ENCODE measurements around the gene CARD11. TPM values are rescaled to one million over a fixed set of nuclear protein-coding genes. Genes with fewer than 3 reads are reported as not detected.
"Not testable (repeated sequence)": the region's sequence is repeated elsewhere in the genome, so short reads cannot be mapped to it uniquely, and the experiment has no call there.

CARD11 gene
- total RNA-seq, 1 experiment from 2014 or later = not detected

- no peak for DNase-seq (ENCODE audit: low spot score)
- in situ Hi-C loops (cut with HindIII; ENCODE audit: low sequenced_read_pairs) = no loop called here
Measured at GRCh38 chr7:2922866-2923265, 120.8 kb downstream of the CARD11 start.

GRCh38 chr7:2922348-2922691 lies 121.3 kb downstream of the CARD11 start:
- DNase-seq (ENCODE audit: low spot score) = no peak
- in situ Hi-C loops (cut with HindIII; ENCODE audit: low sequenced_read_pairs) = no loop called here

- no peak for DNase-seq (ENCODE audit: low spot score)
- in situ Hi-C loops (cut with HindIII; ENCODE audit: low sequenced_read_pairs) = no loop called here
Measured at GRCh38 chr7:2921653-2922347, 121.9 kb downstream of the CARD11 start.

- in situ Hi-C loops (cut with HindIII; ENCODE audit: low sequenced_read_pairs) = no loop called here
- no peak for DNase-seq (ENCODE audit: low spot score)
Measured at GRCh38 chr7:2920956-2921652, 122.6 kb downstream of the CARD11 start.

GRCh38 chr7:2920480-2920879 lies 123.2 kb downstream of the CARD11 start:
- DNase-seq (ENCODE audit: low spot score); in situ Hi-C loops (cut with HindIII; ENCODE audit: low sequenced_read_pairs): not testable (repeated sequence)

GRCh38 chr7:2920041-2920440 lies 123.6 kb downstream of the CARD11 start:
- in situ Hi-C loops (cut with HindIII; ENCODE audit: low sequenced_read_pairs) = no loop called here
- DNase-seq (ENCODE audit: low spot score) = no peak

- in situ Hi-C loops (cut with HindIII; ENCODE audit: low sequenced_read_pairs) = no loop called here
- no peak for DNase-seq (ENCODE audit: low spot score)
Measured at GRCh38 chr7:2919256-2919655, 124.4 kb downstream of the CARD11 start.

GRCh38 chr7:2918406-2918805 lies 125.3 kb downstream of the CARD11 start:
- no peak for DNase-seq (ENCODE audit: low spot score)
- in situ Hi-C loops (cut with HindIII; ENCODE audit: low sequenced_read_pairs) = no loop called here

GRCh38 chr7:2915023-2915422 lies 128.6 kb downstream of the CARD11 start:
- in situ Hi-C loops (cut with HindIII; ENCODE audit: low sequenced_read_pairs) = no loop called here

GRCh38 chr7:2913760-2914387 lies 129.8 kb downstream of the CARD11 start:
- no peak for DNase-seq (ENCODE audit: low spot score)
- in situ Hi-C loops (cut with HindIII; ENCODE audit: low sequenced_read_pairs) = no loop called here

More at GRCh38 chr7:2915023-2915422, 128.6 kb downstream of the CARD11 start:
- DNase-seq (ENCODE audit: low spot score) = no peak

GRCh38 chr7:2912684-2913439 lies 130.8 kb downstream of the CARD11 start:
- in situ Hi-C loops (cut with HindIII; ENCODE audit: low sequenced_read_pairs) = no loop called here
- DNase-seq (ENCODE audit: low spot score) = no peak

GRCh38 chr7:2911466-2911865 lies 132.2 kb downstream of the CARD11 start:
- in situ Hi-C loops (cut with HindIII; ENCODE audit: low sequenced_read_pairs) = no loop called here
- no peak for DNase-seq (ENCODE audit: low spot score)

- no peak for DNase-seq (ENCODE audit: low spot score)
- in situ Hi-C loops (cut with HindIII; ENCODE audit: low sequenced_read_pairs) = no loop called here
Measured at GRCh38 chr7:2909471-2910039, 134.1 kb downstream of the CARD11 start.

- in situ Hi-C loops (cut with HindIII; ENCODE audit: low sequenced_read_pairs) = no loop called here
Measured at GRCh38 chr7:2909043-2909442, 134.6 kb downstream of the CARD11 start.

GRCh38 chr7:2908103-2908683 lies 135.5 kb downstream of the CARD11 start:
- in situ Hi-C loops (cut with HindIII; ENCODE audit: low sequenced_read_pairs) = no loop called here
- DNase-seq (ENCODE audit: low spot score) = no peak

More at GRCh38 chr7:2909043-2909442, 134.6 kb downstream of the CARD11 start:
- no peak for DNase-seq (ENCODE audit: low spot score)

- in situ Hi-C loops (cut with HindIII; ENCODE audit: low sequenced_read_pairs) = no loop called here
- DNase-seq (ENCODE audit: low spot score) = no peak
Measured at GRCh38 chr7:2906197-2906931, 137.3 kb downstream of the CARD11 start.

GRCh38 chr7:2905500-2905899 lies 138.2 kb downstream of the CARD11 start:
- no peak for DNase-seq (ENCODE audit: low spot score)
- in situ Hi-C loops (cut with HindIII; ENCODE audit: low sequenced_read_pairs) = no loop called here

GRCh38 chr7:2905027-2905426 lies 138.6 kb downstream of the CARD11 start:
- in situ Hi-C loops (cut with HindIII; ENCODE audit: low sequenced_read_pairs) = no loop called here
- DNase-seq (ENCODE audit: low spot score) = no peak
